Thymus (tissue), 11 donors: Measurements from ENCODE around the gene ADRB1. TPM values are rescaled to one million over a fixed set of nuclear protein-coding genes. Genes with fewer than 3 reads are reported as not detected.

Experiments used
- DNase-seq, 9 donors: peaks; one replicate each; pipeline ENCODE4 v3.0.0-alpha.2; 2013; ENCODE audit warnings: low spot score in 9 of 9, low read depth in 6 of 9, missing footprints in 1 of 9
- H3K27ac ChIP-seq, 2 donors: one replicate each; pipeline ENCODE4 v1.5.1; 2013; ENCODE audit warnings: control low read depth in 1 of 2, low read depth in 1 of 2, low read length in 1 of 2, mild to moderate bottlenecking in 1 of 2, moderate library complexity in 1 of 2
- H3K27me3 ChIP-seq, 2 donors: one replicate each; pipeline ENCODE4 v1.5.1; 2013; ENCODE audit warnings: low read length in 1 of 2; ENCODE audit not compliant: control insufficient read depth in 2 of 2, insufficient read depth in 1 of 2
- H3K36me3 ChIP-seq, 2 donors: one replicate each; pipeline ENCODE4 v1.5.1; 2013; ENCODE audit warnings: low read length in 1 of 2, mild to moderate bottlenecking in 1 of 2, moderate library complexity in 1 of 2; ENCODE audit not compliant: control insufficient read depth in 2 of 2, insufficient read depth in 2 of 2
- H3K4me1 ChIP-seq, 2 donors: one replicate each; pipeline ENCODE4 v1.5.1; 2013; ENCODE audit warnings: low read length in 2 of 2; ENCODE audit not compliant: control insufficient read depth in 2 of 2, insufficient read depth in 2 of 2
- H3K4me3 ChIP-seq, 2 donors: one replicate each; pipeline ENCODE4 v1.5.1; 2013; ENCODE audit warnings: low read length in 2 of 2, control low read depth in 1 of 2, mild to moderate bottlenecking in 1 of 2
- H3K9me3 ChIP-seq, 2 donors: one replicate each; pipeline ENCODE4 v1.5.1; 2013; ENCODE audit warnings: low read length in 1 of 2, mild to moderate bottlenecking in 1 of 2; ENCODE audit not compliant: control insufficient read depth in 2 of 2, insufficient read depth in 1 of 2
- WGBS: extraction: QIAGEN DNeasy Blood & Tissue Kit; methylation state at CpG from one replicate; pipeline ENCODE4 v1.1.7; 2013; 5-methylcytosine and 5-hydroxymethylcytosine counted together
- polyA plus RNA-seq: library from polyadenylated mRNA; stranded (reverse); fragments of 200-250 nt; gene quantifications from one replicate; pipeline ENCODE4 v1.2.3, GENCODE V29; 2013
- total RNA-seq: library from RNA; stranded (reverse); fragments of 120-200 nt; gene quantifications from one replicate; pipeline ENCODE4 v1.2.4, GENCODE V29; 2013
- donor health status: healthy.

ADRB1 gene
- total and polyA plus RNA-seq, 2 donors = 0.14 to 0.62 TPM

GRCh38 chr10:114024876-114025610 is 18.6 kb upstream of the ADRB1 start:
- H3K36me3 ChIP-seq = no peaks in the 10 kb centered on the region
- no peak overlapping the region for H3K4me3 ChIP-seq
- H3K27ac ChIP-seq = no peak overlapping the region
- H3K27me3 ChIP-seq = no peaks in the 10 kb centered on the region
- DNase-seq = peak in 2 of 9 donors; percentile 18 to 55
- H3K9me3 ChIP-seq = no peaks in the 10 kb centered on the region
- 49% methylated on average over 12 of the region's 12 CpGs for WGBS
- peaks cover 11 to 14% of the 10 kb centered on the region in 2 donors for H3K4me1 ChIP-seq

GRCh38 chr10:114025611-114026130 is 18.0 kb upstream of the ADRB1 start:
- H3K4me1 ChIP-seq = peaks cover 11 to 14% of the 10 kb centered on the region in 2 donors
- no peaks in the 10 kb centered on the region for H3K9me3 ChIP-seq
- no peaks in the 10 kb centered on the region for H3K27me3 ChIP-seq
- no peaks in the 10 kb centered on the region for H3K36me3 ChIP-seq
- H3K4me3 ChIP-seq = no peak overlapping the region
- DNase-seq = no peak
- 84% methylated on average over 12 of the region's 12 CpGs for WGBS
- no peak overlapping the region for H3K27ac ChIP-seq

GRCh38 chr10:114026189-114027040 is 17.3 kb upstream of the ADRB1 start:
- DNase-seq = no peak

GRCh38 chr10:114027041-114027394 is 16.6 kb upstream of the ADRB1 start:
- Histone ChIP-seq H3K4me3 (no peak overlapping the region), H3K27me3 (no peaks in the 10 kb centered on the region), H3K27ac (no peak overlapping the region), H3K36me3 (no peaks in the 10 kb centered on the region), H3K9me3 (no peaks in the 10 kb centered on the region), H3K4me1 (peaks cover 11 to 14% of the 10 kb centered on the region in 2 donors)
- no peak for DNase-seq
- WGBS = 98% methylated on average over 2 of the region's 2 CpGs

More at GRCh38 chr10:114026189-114027040, 17.3 kb upstream of the ADRB1 start:
- no peaks in the 10 kb centered on the region for H3K36me3 ChIP-seq
- H3K4me3 ChIP-seq = no peak overlapping the region
- no peaks in the 10 kb centered on the region for H3K27me3 ChIP-seq
- 97% methylated on average over 7 of the region's 7 CpGs for WGBS
- H3K9me3 ChIP-seq = no peaks in the 10 kb centered on the region
- H3K4me1 ChIP-seq = peaks cover 11 to 14% of the 10 kb centered on the region in 2 donors
- H3K27ac ChIP-seq = no peak overlapping the region

- Histone ChIP-seq H3K4me1 (peaks cover 11 to 14% of the 10 kb centered on the region in 2 donors), H3K9me3 (no peaks in the 10 kb centered on the region), H3K27me3 (no peaks in the 10 kb centered on the region), H3K4me3 (no peak overlapping the region), H3K27ac (no peak overlapping the region), H3K36me3 (no peaks in the 10 kb centered on the region)
- WGBS = 93% methylated on average over 3 of the region's 3 CpGs
- no peak for DNase-seq
Observed at GRCh38 chr10:114027951-114028350, 15.7 kb upstream of the ADRB1 start.

GRCh38 chr10:114028425-114028824 is 15.2 kb upstream of the ADRB1 start:
- Histone ChIP-seq H3K4me1 (peaks cover 11 to 14% of the 10 kb centered on the region in 2 donors), H3K36me3 (no peaks in the 10 kb centered on the region), H3K4me3 (no peak overlapping the region), H3K27me3 (no peaks in the 10 kb centered on the region), H3K9me3 (no peaks in the 10 kb centered on the region), H3K27ac (no peak overlapping the region)
- DNase-seq = no peak
- 95% methylated on average over 4 of the region's 4 CpGs for WGBS

GRCh38 chr10:114029655-114030054 is 14.0 kb upstream of the ADRB1 start:
- 78% methylated on average over 4 of the region's 4 CpGs for WGBS
- peaks cover 9 to 12% of the 10 kb centered on the region in 2 donors for H3K4me1 ChIP-seq
- H3K27me3 ChIP-seq = no peaks in the 10 kb centered on the region
- no peaks in the 10 kb centered on the region for H3K9me3 ChIP-seq
- no peak overlapping the region for H3K27ac ChIP-seq
- no peaks in the 10 kb centered on the region for H3K36me3 ChIP-seq
- DNase-seq = peak in 1 of 9 donors; percentile 36
- no peak overlapping the region for H3K4me3 ChIP-seq

- WGBS = 95% methylated on average over 6 of the region's 6 CpGs
- H3K4me3 ChIP-seq = no peak overlapping the region
- H3K9me3 ChIP-seq = no peaks in the 10 kb centered on the region
- H3K36me3 ChIP-seq = no peaks in the 10 kb centered on the region
- no peaks in the 10 kb centered on the region for H3K27me3 ChIP-seq
- H3K27ac ChIP-seq = no peak overlapping the region
- DNase-seq = no peak
- peaks cover 4 to 7% of the 10 kb centered on the region in 2 donors for H3K4me1 ChIP-seq
Observed at GRCh38 chr10:114030140-114030539, 13.5 kb upstream of the ADRB1 start.
